Ovary (tissue), 9 donors: ENCODE data around the gene ALOX5AP. TPM values are rescaled to one million over a fixed set of nuclear protein-coding genes. Genes with fewer than 3 reads are reported as not detected.
A peak's percentile ranks its signal among the peaks of the same experiment; 100 is the strongest.

ENCODE experiments used
- DNase-seq, 5 donors: peaks; one replicate each; pipeline ENCODE4 v3.0.0-alpha.2; 2019 to 2020
- H3K27ac ChIP-seq, 2 donors: fragments of 200-600 bp; one replicate each; pipeline versions ENCODE4 v1.5.1 to v1.8.0; 2019 to 2022
- H3K27me3 ChIP-seq: fragments of 200-600 bp; one replicate; pipeline ENCODE4 v1.8.0; 2022
- H3K36me3 ChIP-seq: fragments of 200-600 bp; sonication (generic); one replicate; pipeline ENCODE4 v1.5.1; 2019
- H3K4me1 ChIP-seq: one replicate; pipeline ENCODE4 v1.8.1; 2013; ENCODE audit warnings: mild to moderate bottlenecking, moderate library complexity; ENCODE audit not compliant: insufficient read depth
- H3K4me3 ChIP-seq: fragments of 200-600 bp; sonication (generic); one replicate; pipeline ENCODE4 v1.5.1; 2017
- H3K9me3 ChIP-seq, 2 donors: fragments of 200-600 bp in 1 of 2; sonication (generic) in 1 of 2; one replicate each; pipeline versions ENCODE4 v1.5.1 to v1.8.1; 2013 to 2019; ENCODE audit warnings: mild to moderate bottlenecking in 1 of 2, moderate library complexity in 1 of 2
- CTCF ChIP-seq, 3 donors: fragments of 450-650 bp in 2 of 3; fragments of 200-600 bp in 1 of 3; IDR thresholded peaks; one replicate each; pipeline versions ENCODE4 v1.5.1 to v1.8.0; 2016 to 2022; ENCODE audit warnings: antibody characterized with exemption in 3 of 3, mild to moderate bottlenecking in 1 of 3
- EP300 ChIP-seq: sonication (generic); formaldehyde crosslinking; IDR thresholded peaks from one replicate; pipeline ENCODE4 v1.6.1; 2017; ENCODE audit warnings: antibody characterized with exemption
- POLR2A ChIP-seq: fragments of 450-650 bp; IDR thresholded peaks from one replicate; pipeline ENCODE4 v1.6.1; 2017; ENCODE audit warnings: antibody characterized with exemption, mild to moderate bottlenecking, moderate library complexity
- WGBS, 3 donors: extraction: QIAGEN DNeasy Blood & Tissue Kit in 1 of 3; methylation state at CpG; one replicate each; pipeline versions ENCODE4 v1.1.5 to v1.1.7; 2013 to 2017; 5-methylcytosine and 5-hydroxymethylcytosine counted together
- intact Hi-C, 4 donors: fragments of 100-400 bp; cut with DNase I; formaldehyde crosslinking; loops; one replicate each; pipeline versions ENCODE4 v1.11.0 to v1.15.1; 2022 to 2023
- polyA plus RNA-seq, 2 donors: library from polyadenylated mRNA; stranded (reverse); fragments of 200-250 nt in 1 of 2; fragments of 350-450 nt in 1 of 2; fragmentation: Illumina TruSeq in 1 of 2; extraction: RNeasy Lipid Tissue Mini Kit (QIAGEN cat#74804) in 1 of 2; gene quantifications; one replicate each; pipeline ENCODE4 v1.2.3, GENCODE V29; 2013 to 2014
- total RNA-seq, 7 donors: library from RNA; depleted of rRNA in 2 of 7; stranded (reverse); fragments of >200 nt in 2 of 7; fragmentation: NEBNext Ultra II Directional in 3 of 7; extraction: Animal tissue kit (Norgen Biotek cat#: 25700) in 3 of 7; gene quantifications; one replicate each; pipeline versions ENCODE4 v1.1.0 to v1.2.4, GENCODE V29; 2016 to 2023
- donor health status: DM: no; HTN: no; CAD: no; lungs with moderate emphysema.
- donor health status: DM: no; HTN: no; CAD: no.
- donor health status: Bipolar disorder and iron deficiency.
- donor health status: DM: yes; HTN: yes; CAD: no.
- donor health status: DM: no; HTN: no; CAD: no.
- donor health status: DM: yes; HTN: yes; CAD: no.

The ALOX5AP gene
- total and polyA plus RNA-seq, 9 donors: 3.3 to 41.6 (median 10.8) TPM

- intact Hi-C loops: loop anchor here in 2 of 4 donors (5.0 to 10.0 kb wide), 4 partner anchors 69 to 666 kb away; no protein-coding TSS in a partner anchor
- Histone ChIP-seq H3K27me3 (no peaks in the 10 kb centered on the region), H3K9me3 (no peaks in the 10 kb centered on the region), H3K36me3 (no peaks in the 10 kb centered on the region), H3K4me3 (no peak overlapping the region), H3K4me1 (peaks cover 2% of the 10 kb centered on the region), H3K27ac (no peak overlapping the region)
- DNase-seq: no peak
- no peak for TF ChIP-seq CTCF (IDR thresholded peaks at IDR 0.05)
- no peak for TF ChIP-seq POLR2A
- TF ChIP-seq EP300: no peak
- 77 to 88% (median 80%) methylated on average over 13 of the region's 13 CpGs for WGBS, 3 donors
Observed at GRCh38 chr13:30797847-30798535, 62.6 kb downstream of the ALOX5AP start.

- Histone ChIP-seq H3K27me3 (no peaks in the 10 kb centered on the region), H3K4me1 (peaks cover 4% of the 10 kb centered on the region), H3K36me3 (no peaks in the 10 kb centered on the region), H3K4me3 (no peak overlapping the region), H3K27ac (peak overlapping the region; percentile 28 to 46), H3K9me3 (no peaks in the 10 kb centered on the region)
- WGBS, 3 donors: 25 to 40% (median 39%) methylated on average over 11 of the region's 11 CpGs
- DNase-seq: no peak
- intact Hi-C loops: loop anchor here in 2 of 4 donors (5.0 to 10.0 kb wide), 4 partner anchors 68 to 667 kb away; no protein-coding TSS in a partner anchor
- TF ChIP-seq POLR2A (no peak), CTCF (IDR thresholded peaks at IDR 0.05) (no peak), EP300 (no peak)
Observed at GRCh38 chr13:30798776-30799355, 63.5 kb downstream of the ALOX5AP start.

- Histone ChIP-seq H3K4me1 (peaks cover 4% of the 10 kb centered on the region), H3K27ac (peak overlapping the region; percentile 28 to 46), H3K27me3 (no peaks in the 10 kb centered on the region), H3K4me3 (no peak overlapping the region), H3K36me3 (no peaks in the 10 kb centered on the region), H3K9me3 (no peaks in the 10 kb centered on the region)
- DNase-seq: peak in 4 of 5 donors; percentile 31 to 56 (median 40)
- no peak for TF ChIP-seq POLR2A
- no peak for TF ChIP-seq CTCF (IDR thresholded peaks at IDR 0.05)
- TF ChIP-seq EP300: no peak
- intact Hi-C loops: loop anchor here in 2 of 4 donors (5.0 to 10.0 kb wide), 4 partner anchors 68 to 667 kb away; no protein-coding TSS in a partner anchor
- WGBS, 3 donors: 19 to 28% (median 24%) methylated on average over 12 of the region's 12 CpGs
Observed at GRCh38 chr13:30799356-30799824, 64.0 kb downstream of the ALOX5AP start.

- no peak for DNase-seq
- H3K4me3 ChIP-seq: no peak overlapping the region
- intact Hi-C loops: loop anchor here in 3 of 4 donors (5.0 to 10.0 kb wide), 6 partner anchors 67 to 668 kb away; partner anchors contain the start of gene HMGB1 (in 1 of the 3)
- no peaks in the 10 kb centered on the region for H3K27me3 ChIP-seq
- peaks cover 4% of the 10 kb centered on the region for H3K4me1 ChIP-seq
- no peak for TF ChIP-seq POLR2A
- no peak for TF ChIP-seq CTCF (IDR thresholded peaks at IDR 0.05)
- TF ChIP-seq EP300: no peak
- H3K27ac ChIP-seq: no peak overlapping the region
- no peaks in the 10 kb centered on the region for H3K36me3 ChIP-seq
- WGBS, 3 donors: 90 to 98% (median 95%) methylated on average over 2 of the region's 2 CpGs
- no peaks in the 10 kb centered on the region for H3K9me3 ChIP-seq
Observed at GRCh38 chr13:30800107-30800506, 64.8 kb downstream of the ALOX5AP start.
